HFF-Myc (cell line): Measurements from ENCODE around the gene ELF4.

ENCODE experiments used
- DNase-seq: peaks from one replicate; pipeline ENCODE4 v3.0.0-alpha.2; 2011; ENCODE audit warnings: low read depth; ENCODE audit errors: extremely low read depth
- H3K4me3 ChIP-seq: replicated peaks from 2 replicates; pipeline ENCODE4 v1.5.1; 2011; ENCODE audit warnings: low read depth, mild to moderate bottlenecking, control low read depth, low read length
- TF ChIP-seq, protein P1 (sequence below): IDR thresholded peaks from 2 replicates; pipeline ENCODE4 v1.5.1; 2012; ENCODE audit warnings: mild to moderate bottlenecking, low read depth, low read length, control low read depth; ENCODE audit errors: missing control alignments

ELF4 gene

DNA sequence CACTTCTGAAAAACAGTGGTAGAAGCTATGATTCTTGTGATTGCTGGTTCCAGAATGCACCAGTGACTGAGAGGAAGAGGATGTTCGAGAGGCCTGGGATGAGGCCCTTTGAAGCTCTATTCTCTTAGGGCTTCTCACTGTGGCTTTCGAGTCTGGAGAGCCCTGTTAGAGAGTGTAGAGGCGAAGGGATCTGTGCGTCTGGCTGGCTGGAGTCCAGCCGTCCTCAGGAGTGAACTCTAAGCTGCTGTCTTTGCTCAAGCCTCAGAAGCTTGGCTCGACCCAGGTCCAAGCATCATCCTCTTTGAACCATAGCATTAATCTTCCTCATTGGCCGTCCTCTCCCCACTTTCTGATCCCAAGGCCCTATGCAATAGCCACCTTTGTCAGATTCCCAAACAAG lies 51.6 kb downstream of the ELF4 start:
- DNase-seq: no peak
- TF ChIP-seq, protein P1, sequence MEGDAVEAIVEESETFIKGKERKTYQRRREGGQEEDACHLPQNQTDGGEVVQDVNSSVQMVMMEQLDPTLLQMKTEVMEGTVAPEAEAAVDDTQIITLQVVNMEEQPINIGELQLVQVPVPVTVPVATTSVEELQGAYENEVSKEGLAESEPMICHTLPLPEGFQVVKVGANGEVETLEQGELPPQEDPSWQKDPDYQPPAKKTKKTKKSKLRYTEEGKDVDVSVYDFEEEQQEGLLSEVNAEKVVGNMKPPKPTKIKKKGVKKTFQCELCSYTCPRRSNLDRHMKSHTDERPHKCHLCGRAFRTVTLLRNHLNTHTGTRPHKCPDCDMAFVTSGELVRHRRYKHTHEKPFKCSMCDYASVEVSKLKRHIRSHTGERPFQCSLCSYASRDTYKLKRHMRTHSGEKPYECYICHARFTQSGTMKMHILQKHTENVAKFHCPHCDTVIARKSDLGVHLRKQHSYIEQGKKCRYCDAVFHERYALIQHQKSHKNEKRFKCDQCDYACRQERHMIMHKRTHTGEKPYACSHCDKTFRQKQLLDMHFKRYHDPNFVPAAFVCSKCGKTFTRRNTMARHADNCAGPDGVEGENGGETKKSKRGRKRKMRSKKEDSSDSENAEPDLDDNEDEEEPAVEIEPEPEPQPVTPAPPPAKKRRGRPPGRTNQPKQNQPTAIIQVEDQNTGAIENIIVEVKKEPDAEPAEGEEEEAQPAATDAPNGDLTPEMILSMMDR: no peak
- H3K4me3 ChIP-seq: no peak overlapping the region

DNA sequence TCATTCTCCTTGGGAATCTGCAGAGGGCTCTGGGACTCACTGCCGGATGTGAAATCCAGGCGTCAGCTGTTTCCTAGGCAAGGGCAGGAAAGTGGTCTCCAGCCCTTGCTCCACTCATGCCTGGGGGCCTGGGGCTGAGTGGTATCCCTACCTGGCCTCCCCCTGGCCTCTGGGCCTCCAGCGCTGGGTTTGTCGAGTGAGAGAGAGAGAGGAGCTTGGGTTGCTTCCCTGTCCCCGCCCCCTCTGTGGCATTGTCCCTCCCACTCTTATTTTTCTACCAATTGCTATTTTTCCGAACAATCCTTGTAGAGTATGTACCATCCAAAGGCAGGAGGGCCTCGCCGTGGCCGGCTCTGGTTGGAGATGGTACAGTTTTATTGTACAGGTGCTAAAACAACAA lies 53.1 kb downstream of the ELF4 start:
- no peak for DNase-seq
- TF ChIP-seq, protein P1: no peak
- no peak overlapping the region for H3K4me3 ChIP-seq

DNA sequence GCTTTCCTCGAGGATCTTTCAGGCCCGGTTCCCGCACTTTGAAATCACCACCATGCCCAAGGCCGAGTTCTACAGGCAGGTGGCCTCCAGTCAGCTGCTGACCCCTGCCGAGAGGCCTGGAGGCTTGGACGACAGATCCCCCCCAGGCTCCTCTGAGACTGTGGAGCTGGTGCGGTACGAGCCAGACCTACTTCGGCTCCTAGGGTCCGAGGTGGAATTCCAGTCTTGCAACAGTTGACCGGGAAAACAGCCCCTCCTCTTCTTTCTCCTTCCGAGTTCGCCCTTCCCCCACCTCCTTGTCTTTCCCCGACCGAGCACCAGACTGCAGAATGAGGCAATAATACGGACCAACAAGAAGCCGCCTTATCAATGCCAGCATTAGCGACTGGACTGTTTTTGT lies 54.4 kb downstream of the ELF4 start:
- TF ChIP-seq, protein P1: no peak
- no peak for DNase-seq
- H3K4me3 ChIP-seq: no peak overlapping the region

DNA sequence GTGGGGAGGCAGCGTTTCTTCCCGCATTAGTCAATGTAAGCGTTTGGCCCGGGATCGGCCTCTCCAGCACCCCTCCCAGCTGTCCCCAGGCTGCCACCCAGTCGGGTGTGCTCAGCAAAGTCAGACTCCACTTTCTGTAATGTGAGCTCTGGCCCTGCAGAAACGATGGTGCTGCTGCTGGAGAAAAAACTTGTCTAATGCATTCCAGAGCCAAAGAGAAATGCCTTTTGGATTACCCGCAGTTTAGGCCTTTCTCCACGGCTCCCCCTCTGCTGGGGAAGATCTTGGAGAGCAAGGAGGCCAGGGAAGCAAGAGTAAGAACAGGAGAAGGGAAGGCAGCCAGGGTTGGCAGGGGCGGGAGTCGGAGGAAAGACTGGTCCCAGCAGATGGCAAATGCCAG lies 55.2 kb downstream of the ELF4 start:
- no peak for DNase-seq
- TF ChIP-seq, protein P1: no peak
- no peak overlapping the region for H3K4me3 ChIP-seq

DNA sequence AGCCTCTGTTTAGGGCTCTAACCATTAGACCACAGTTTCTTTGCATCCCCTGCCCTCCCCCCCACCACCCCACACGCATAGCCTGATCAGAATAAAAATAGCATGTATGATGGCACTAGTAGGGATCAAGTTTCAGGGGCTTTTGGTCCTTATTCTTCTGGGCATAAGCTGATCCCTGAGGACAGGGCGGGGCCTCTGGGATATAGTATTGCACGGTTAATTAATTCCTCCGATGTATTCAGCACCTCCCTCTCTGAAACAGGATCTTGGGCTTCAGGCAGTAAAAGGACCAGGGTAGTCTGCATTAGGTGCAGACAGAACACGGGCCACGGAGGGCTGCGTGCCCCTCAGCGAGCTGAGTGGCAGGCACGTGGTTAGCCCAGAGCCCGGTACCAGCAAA lies 57.1 kb downstream of the ELF4 start:
- TF ChIP-seq, protein P1: no peak
- H3K4me3 ChIP-seq: no peak overlapping the region
- DNase-seq: no peak

DNA sequence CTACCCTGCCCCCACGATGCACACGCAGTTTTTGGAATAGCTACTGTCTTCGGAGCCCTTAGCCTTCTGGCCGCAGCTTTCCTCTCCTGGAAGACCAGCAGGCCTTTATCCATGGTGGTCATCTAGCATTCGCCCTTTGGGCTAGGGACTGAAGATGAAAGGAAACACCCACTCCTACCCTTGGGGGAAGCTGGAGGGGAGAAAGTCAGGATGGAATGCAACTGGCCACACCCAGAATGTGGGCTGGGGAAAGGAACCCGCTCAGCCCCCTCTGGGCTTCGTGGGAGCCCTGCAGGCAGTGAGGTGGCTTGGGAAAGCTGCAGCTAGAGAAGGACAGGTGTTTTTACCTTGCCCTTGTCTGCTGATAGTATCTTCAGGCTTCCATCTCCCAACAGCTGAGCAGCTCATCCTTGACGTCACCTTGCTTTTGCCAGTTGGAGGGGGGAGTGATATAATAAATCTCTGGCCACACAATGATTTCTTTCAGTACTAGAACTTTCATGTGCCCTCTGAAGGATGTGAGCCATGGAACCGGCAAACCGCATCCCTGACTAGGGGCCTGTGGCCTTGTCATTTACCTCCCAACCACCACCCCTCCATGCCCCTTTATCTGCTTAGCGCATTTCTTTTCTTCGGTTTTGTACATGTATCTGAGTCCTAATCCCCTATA lies 59.0 kb downstream of the ELF4 start:
- no peak for DNase-seq
- no peak overlapping the region for H3K4me3 ChIP-seq
- TF ChIP-seq, protein P1: no peak

DNA sequence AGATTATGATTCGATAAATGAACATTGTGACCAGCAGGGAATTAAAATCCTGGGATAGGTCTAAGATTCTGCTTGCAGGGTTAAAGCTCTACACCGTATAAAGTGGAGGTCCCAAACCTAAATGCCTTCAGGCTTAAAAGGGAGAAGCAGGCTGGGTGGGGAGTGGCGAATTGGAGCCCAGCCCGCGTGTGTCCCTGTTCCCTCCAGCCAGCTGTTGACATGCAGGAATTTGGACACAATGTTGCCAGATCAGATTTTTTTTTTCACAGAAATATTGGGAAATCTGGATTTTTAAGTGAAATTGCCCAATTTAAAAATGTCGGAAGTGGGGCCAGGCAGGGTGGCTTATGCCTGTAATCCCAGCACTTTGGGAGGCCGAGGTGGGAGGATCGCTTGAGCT lies 60.5 kb downstream of the ELF4 start:
- no peak for DNase-seq
- TF ChIP-seq, protein P1: no peak
- no peak overlapping the region for H3K4me3 ChIP-seq
